OCI-LY7 (cell line): ENCODE results near the gene ADRB1.

Experiments
- EZH2phosphoT487 ChIP-seq: fragments of 200-600 bp; sonication (generic); IDR thresholded peaks from 2 replicates; pipeline ENCODE4 v1.6.1; 2018; ENCODE audit warnings: low read depth, borderline replicate concordance, mild to moderate bottlenecking, mixed run types, antibody characterized with exemption, low read length, moderate library complexity, mixed read lengths
- TF ChIP-seq, protein P1 (sequence below): fragments of 200-600 bp; sonication (generic); conservative IDR thresholded peaks from 2 replicates; pipeline ENCODE4 v1.5.1; 2014; ENCODE audit warnings: mild to moderate bottlenecking, antibody characterized with exemption, low read length, moderate library complexity, mixed read lengths

DNA sequence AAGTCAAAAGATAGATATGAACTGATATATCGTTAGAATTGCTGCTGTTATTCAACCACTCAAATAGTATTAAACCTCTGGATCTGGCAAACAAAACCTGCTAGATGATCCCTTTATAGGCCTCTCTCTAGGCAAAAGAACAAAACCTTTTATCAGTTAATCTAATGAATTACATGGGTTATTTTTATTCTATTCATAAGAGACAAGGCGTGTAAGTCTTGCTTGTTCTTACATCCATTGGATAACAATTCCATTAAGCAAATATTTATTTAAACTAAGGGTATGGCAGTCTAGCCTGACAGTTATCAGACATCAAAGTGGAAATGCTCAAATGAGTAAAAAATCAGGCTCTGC lies 16.6 kb upstream of the ADRB1 start:
- TF ChIP-seq, protein P1, sequence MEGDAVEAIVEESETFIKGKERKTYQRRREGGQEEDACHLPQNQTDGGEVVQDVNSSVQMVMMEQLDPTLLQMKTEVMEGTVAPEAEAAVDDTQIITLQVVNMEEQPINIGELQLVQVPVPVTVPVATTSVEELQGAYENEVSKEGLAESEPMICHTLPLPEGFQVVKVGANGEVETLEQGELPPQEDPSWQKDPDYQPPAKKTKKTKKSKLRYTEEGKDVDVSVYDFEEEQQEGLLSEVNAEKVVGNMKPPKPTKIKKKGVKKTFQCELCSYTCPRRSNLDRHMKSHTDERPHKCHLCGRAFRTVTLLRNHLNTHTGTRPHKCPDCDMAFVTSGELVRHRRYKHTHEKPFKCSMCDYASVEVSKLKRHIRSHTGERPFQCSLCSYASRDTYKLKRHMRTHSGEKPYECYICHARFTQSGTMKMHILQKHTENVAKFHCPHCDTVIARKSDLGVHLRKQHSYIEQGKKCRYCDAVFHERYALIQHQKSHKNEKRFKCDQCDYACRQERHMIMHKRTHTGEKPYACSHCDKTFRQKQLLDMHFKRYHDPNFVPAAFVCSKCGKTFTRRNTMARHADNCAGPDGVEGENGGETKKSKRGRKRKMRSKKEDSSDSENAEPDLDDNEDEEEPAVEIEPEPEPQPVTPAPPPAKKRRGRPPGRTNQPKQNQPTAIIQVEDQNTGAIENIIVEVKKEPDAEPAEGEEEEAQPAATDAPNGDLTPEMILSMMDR = no peak
- TF ChIP-seq EZH2phosphoT487 = no peak
